ENCODE results near the gene PHLPP1.

- TF ChIP-seq CTCF (IDR thresholded peaks at IDR 0.05): no peak
- TF ChIP-seq POLR2AphosphoS5 (IDR thresholded peaks at IDR 0.05): no peak
- TF ChIP-seq EP300 (IDR thresholded peaks at IDR 0.05): no peak
These were observed 80.9 kb downstream of the PHLPP1 start for GRCh38 chr18:62796216-62796621.

Data from suprapubic skin (tissue), 4 donors.